ENCODE measurements around the gene ZBTB4.

The ZBTB4 gene

DNA sequence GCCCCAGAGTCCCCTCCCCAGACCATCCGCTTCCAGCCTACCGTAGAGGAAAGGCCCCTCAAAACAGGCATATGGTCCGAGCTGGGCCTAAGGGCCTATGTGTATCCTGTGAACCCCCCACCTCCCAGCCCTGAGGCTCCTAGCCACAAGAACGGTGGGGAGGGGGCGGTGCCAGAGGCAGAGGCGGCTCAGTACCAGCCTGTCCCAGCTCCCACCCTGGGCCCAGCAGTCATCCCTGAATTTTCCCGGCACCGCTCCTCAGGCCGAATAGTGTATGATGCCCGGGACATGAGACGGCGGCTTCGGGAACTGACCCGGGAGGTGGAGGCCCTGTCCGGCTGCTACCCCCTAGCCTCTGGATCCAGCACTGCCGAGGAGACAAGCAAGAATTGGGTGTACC, 58.2 kb downstream of the ZBTB4 start:
- in situ Hi-C loops (cut with HindIII; ENCODE audit: low sequenced_read_pairs) = no loop called here
- H3K4me3 ChIP-seq (ENCODE audit: low read depth, low read length) = no peak overlapping the region
- TF ChIP-seq, protein P1, sequence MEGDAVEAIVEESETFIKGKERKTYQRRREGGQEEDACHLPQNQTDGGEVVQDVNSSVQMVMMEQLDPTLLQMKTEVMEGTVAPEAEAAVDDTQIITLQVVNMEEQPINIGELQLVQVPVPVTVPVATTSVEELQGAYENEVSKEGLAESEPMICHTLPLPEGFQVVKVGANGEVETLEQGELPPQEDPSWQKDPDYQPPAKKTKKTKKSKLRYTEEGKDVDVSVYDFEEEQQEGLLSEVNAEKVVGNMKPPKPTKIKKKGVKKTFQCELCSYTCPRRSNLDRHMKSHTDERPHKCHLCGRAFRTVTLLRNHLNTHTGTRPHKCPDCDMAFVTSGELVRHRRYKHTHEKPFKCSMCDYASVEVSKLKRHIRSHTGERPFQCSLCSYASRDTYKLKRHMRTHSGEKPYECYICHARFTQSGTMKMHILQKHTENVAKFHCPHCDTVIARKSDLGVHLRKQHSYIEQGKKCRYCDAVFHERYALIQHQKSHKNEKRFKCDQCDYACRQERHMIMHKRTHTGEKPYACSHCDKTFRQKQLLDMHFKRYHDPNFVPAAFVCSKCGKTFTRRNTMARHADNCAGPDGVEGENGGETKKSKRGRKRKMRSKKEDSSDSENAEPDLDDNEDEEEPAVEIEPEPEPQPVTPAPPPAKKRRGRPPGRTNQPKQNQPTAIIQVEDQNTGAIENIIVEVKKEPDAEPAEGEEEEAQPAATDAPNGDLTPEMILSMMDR (IDR thresholded peaks at IDR 0.05; ENCODE audit: low read depth, low read length, missing control alignments) = no peak
- DNase-seq (ENCODE audit: low read depth) = no peak

DNA sequence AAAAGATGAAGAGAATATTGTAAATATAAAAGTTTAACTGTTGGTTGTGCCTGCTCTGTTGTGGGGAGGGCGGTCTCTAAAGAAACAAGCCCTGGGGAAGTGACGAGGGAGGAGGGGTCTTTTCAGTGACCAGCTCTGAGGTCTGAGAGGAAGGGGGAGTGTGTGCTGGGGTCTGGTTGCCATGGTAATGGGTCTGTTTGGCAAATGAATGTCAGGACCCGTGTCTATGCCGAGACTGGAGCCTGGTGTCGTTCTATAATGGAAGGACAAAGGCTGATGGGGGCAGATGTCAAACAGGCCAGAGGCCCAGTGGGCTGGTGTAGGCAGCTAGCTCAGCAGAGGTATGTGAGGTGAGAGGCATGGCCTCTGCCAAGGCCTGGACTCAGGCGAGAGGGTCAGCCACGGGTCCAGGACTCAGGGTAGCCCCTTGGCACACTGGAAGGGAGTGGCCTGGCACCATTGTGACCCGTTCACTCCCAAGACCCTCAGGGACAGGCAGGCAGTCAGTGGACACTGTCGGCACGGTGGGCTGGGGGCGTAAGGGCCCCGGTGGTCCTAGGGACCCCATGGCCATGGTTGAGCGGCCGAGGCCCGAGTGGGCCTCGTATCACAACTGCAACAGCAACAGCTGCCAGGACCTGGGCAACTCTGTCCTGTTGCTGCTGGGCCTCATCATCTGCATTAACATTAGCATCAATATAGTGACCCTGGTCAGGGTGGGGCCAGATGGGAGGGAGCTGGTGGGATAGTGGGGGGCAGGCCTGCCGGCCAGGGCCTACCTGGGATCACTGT, 59.4 kb downstream of the ZBTB4 start, which contains the start of gene SPEM1:
Gene SPEM1, plus strand, starts transcription at position 506 of the 792 bp plus-strand sequence. Its CDS starts 61 bp downstream, at position 567.
- no peak for DNase-seq (ENCODE audit: low read depth)
- TF ChIP-seq, protein P1 (IDR thresholded peaks at IDR 0.05; ENCODE audit: low read depth, low read length, missing control alignments) = no peak
- in situ Hi-C loops (cut with HindIII; ENCODE audit: low sequenced_read_pairs) = no loop called here
- H3K4me3 ChIP-seq (ENCODE audit: low read depth, low read length) = no peak within 1 kb of the TSS

DNA sequence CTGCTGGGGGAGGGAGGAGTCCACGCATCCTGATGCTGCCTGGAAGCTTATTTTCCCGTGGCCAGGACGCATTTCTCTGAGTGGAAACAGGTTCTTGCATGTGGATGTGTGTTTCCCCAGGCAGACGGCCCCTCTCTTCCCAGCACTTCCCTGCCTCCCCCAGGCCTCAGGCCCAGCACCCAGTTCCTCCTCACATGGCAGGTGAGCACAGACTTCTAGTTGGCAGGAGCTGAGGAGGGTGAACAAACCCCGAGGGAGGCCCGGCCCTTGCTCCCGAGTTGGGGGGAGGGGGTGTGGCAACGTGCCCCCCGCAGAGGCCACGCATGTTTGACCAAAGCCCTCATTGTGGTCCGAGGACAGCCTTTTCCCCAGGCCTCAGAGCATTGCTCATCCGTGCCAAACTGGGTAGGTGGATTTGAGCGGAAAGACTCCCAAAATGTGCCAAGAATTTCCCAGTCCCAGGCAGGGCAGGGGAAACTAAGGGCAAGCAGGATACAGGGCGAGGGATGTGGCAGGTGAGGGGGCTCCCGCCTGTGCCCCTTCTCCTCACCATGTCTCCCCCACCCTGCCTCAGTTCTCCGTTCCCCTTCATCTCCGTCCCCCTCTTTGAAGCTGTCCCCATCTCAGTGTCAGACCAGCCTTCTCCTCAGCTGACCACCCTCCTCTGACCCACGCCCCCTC, 60.8 kb downstream of the ZBTB4 start:
- no peak for DNase-seq (ENCODE audit: low read depth)
- in situ Hi-C loops (cut with HindIII; ENCODE audit: low sequenced_read_pairs) = no loop called here
- H3K4me3 ChIP-seq (ENCODE audit: low read depth, low read length) = no peak overlapping the region
- TF ChIP-seq, protein P1 (IDR thresholded peaks at IDR 0.05; ENCODE audit: low read depth, low read length, missing control alignments) = no peak

DNA sequence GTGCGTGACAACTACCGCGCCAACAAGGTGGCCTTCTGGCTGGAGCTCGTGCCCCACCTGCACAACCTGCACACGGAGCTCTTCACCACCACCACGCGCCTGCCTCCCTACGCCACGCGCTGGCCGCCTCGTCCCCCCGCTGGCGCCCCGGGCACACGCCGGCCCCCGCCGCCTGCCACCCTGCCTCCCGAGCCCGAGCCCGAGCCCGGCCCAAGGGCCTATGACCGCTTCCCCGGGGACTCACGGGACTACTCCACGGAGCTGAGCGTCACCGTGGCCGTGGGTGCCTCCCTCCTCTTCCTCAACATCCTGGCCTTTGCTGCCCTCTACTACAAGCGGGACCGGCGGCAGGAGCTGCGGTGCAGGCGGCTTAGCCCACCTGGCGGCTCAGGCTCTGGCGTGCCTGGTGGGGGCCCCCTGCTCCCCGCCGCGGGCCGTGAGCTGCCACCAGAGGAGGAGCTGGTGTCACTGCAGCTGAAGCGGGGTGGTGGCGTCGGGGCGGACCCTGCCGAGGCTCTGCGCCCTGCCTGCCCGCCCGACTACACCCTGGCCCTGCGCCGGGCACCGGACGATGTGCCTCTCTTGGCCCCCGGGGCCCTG, 62.3 kb downstream of the ZBTB4 start:
- TF ChIP-seq, protein P1 (IDR thresholded peaks at IDR 0.05; ENCODE audit: low read depth, low read length, missing control alignments) = no peak
- in situ Hi-C loops (cut with HindIII; ENCODE audit: low sequenced_read_pairs) = no loop called here
- DNase-seq (ENCODE audit: low read depth) = no peak
- H3K4me3 ChIP-seq (ENCODE audit: low read depth, low read length) = no peak overlapping the region

DNA sequence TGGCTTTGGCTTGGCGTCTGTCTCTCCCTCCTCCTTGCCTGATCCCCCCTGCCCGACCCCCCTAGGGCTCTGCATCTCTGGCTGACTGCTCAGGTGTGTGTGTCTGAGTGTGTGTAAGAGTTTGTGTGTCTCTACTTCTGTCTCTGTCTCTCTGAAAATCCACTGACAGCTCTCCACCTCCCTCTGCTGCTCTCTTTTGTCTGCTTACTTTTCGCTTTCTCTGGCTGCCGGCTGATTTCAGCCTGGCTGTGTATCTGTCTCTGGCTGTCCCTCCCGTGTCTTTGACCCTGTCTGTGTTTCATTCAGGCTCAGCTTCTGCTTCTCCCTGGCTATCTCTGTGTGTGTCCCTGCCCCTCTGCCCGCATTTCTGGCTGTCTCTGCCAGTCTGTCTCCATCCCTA, 63.1 kb downstream of the ZBTB4 start:
- H3K4me3 ChIP-seq (ENCODE audit: low read depth, low read length) = no peak overlapping the region
- no peak for DNase-seq (ENCODE audit: low read depth)
- in situ Hi-C loops (cut with HindIII; ENCODE audit: low sequenced_read_pairs) = no loop called here
- TF ChIP-seq, protein P1 (IDR thresholded peaks at IDR 0.05; ENCODE audit: low read depth, low read length, missing control alignments) = no peak

DNA sequence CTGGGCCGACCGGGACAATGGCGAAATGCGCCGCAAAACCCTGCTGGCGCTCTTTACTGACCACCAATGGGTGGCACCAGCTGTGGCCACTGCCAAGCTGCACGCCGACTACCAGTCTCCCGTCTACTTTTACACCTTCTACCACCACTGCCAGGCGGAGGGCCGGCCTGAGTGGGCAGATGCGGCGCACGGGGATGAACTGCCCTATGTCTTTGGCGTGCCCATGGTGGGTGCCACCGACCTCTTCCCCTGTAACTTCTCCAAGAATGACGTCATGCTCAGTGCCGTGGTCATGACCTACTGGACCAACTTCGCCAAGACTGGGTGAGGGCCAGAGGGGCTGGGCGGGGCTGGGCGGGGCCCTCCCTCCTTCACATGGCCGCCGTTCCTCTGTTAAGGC, 63.6 kb downstream of the ZBTB4 start:
- no peak overlapping the region for H3K4me3 ChIP-seq (ENCODE audit: low read depth, low read length)
- DNase-seq (ENCODE audit: low read depth) = no peak
- in situ Hi-C loops (cut with HindIII; ENCODE audit: low sequenced_read_pairs) = no loop called here
- TF ChIP-seq, protein P1 (IDR thresholded peaks at IDR 0.05; ENCODE audit: low read depth, low read length, missing control alignments) = no peak

Measured in astrocyte of the cerebellum (primary cell).